Measurements from ENCODE around the gene CD69. TPM values are rescaled to one million over a fixed set of nuclear protein-coding genes. Genes with fewer than 3 reads are reported as not detected.

Gene CD69
- total RNA-seq, 1 donor from 2014 or later, result 3.7 TPM

- no peak for TF ChIP-seq CTCF (IDR thresholded peaks at IDR 0.05; ENCODE audit: insufficient read depth, low read length, poor library complexity, severe bottlenecking)
- DNase-seq (ENCODE audit: low read depth), result no peak
- Histone ChIP-seq H3K4me3 (ENCODE audit: low read depth, low read length) (no peak overlapping the region), H3K27me3 (ENCODE audit: control insufficient read depth, insufficient read depth, low read length) (no peaks in the 10 kb centered on the region), H3K36me3 (ENCODE audit: control insufficient read depth, insufficient read depth, low read length) (no peaks in the 10 kb centered on the region)
Observed at GRCh38 chr12:9794484-9795093, 33.9 kb upstream of the CD69 start.

- no peak for TF ChIP-seq CTCF (IDR thresholded peaks at IDR 0.05; ENCODE audit: insufficient read depth, low read length, poor library complexity, severe bottlenecking)
- no peaks in the 10 kb centered on the region for H3K36me3 ChIP-seq (ENCODE audit: control insufficient read depth, insufficient read depth, low read length)
- H3K4me3 ChIP-seq (ENCODE audit: low read depth, low read length), result no peak overlapping the region
- DNase-seq (ENCODE audit: low read depth), result no peak
- no peaks in the 10 kb centered on the region for H3K27me3 ChIP-seq (ENCODE audit: control insufficient read depth, insufficient read depth, low read length)
Observed at GRCh38 chr12:9793779-9794395, 33.2 kb upstream of the CD69 start.

- no peaks in the 10 kb centered on the region for H3K36me3 ChIP-seq (ENCODE audit: control insufficient read depth, insufficient read depth, low read length)
- TF ChIP-seq CTCF (IDR thresholded peaks at IDR 0.05; ENCODE audit: insufficient read depth, low read length, poor library complexity, severe bottlenecking), result no peak
- H3K27me3 ChIP-seq (ENCODE audit: control insufficient read depth, insufficient read depth, low read length), result no peaks in the 10 kb centered on the region
- DNase-seq (ENCODE audit: low read depth), result no peak
- no peak overlapping the region for H3K4me3 ChIP-seq (ENCODE audit: low read depth, low read length)
Observed at GRCh38 chr12:9792961-9793617, 32.4 kb upstream of the CD69 start.

- no peak for TF ChIP-seq CTCF (IDR thresholded peaks at IDR 0.05; ENCODE audit: insufficient read depth, low read length, poor library complexity, severe bottlenecking)
- DNase-seq (ENCODE audit: low read depth), result no peak
- Histone ChIP-seq H3K4me3 (ENCODE audit: low read depth, low read length) (no peak overlapping the region), H3K27me3 (ENCODE audit: control insufficient read depth, insufficient read depth, low read length) (no peaks in the 10 kb centered on the region), H3K36me3 (ENCODE audit: control insufficient read depth, insufficient read depth, low read length) (no peaks in the 10 kb centered on the region)
Observed at GRCh38 chr12:9792185-9792900, 31.6 kb upstream of the CD69 start.

- H3K4me3 ChIP-seq (ENCODE audit: low read depth, low read length), result no peak overlapping the region
- no peaks in the 10 kb centered on the region for H3K36me3 ChIP-seq (ENCODE audit: control insufficient read depth, insufficient read depth, low read length)
- TF ChIP-seq CTCF (IDR thresholded peaks at IDR 0.05; ENCODE audit: insufficient read depth, low read length, poor library complexity, severe bottlenecking), result no peak
- H3K27me3 ChIP-seq (ENCODE audit: control insufficient read depth, insufficient read depth, low read length), result no peaks in the 10 kb centered on the region
- no peak for DNase-seq (ENCODE audit: low read depth)
Observed at GRCh38 chr12:9786726-9787717, 26.3 kb upstream of the CD69 start.

All from kidney epithelial cell (primary cell).